Epidermal melanocyte (primary cell): ENCODE data around the gene CENPN.

Source experiments
- DNase-seq: peaks from one replicate; pipeline ENCODE4 v3.0.0; 2011; ENCODE audit warnings: low spot score; ENCODE audit not compliant: insufficient read length

The CENPN gene

GRCh38 chr16:80991792-80992430 lies 15.1 kb upstream of the CENPN start:
- no peak for DNase-seq

GRCh38 chr16:80992676-80993293 lies 14.2 kb upstream of the CENPN start:
- DNase-seq: no peak

GRCh38 chr16:80993307-80993706 lies 13.7 kb upstream of the CENPN start:
- no peak for DNase-seq

GRCh38 chr16:80993834-80994233 lies 13.2 kb upstream of the CENPN start:
- no peak for DNase-seq

GRCh38 chr16:80994451-80994850 lies 12.6 kb upstream of the CENPN start:
- no peak for DNase-seq

- no peak for DNase-seq
These were observed 10.3 kb upstream of the CENPN start for GRCh38 chr16:80996688-80997138.

GRCh38 chr16:80997139-80997798 lies 9.7 kb upstream of the CENPN start:
- DNase-seq: no peak

GRCh38 chr16:80997964-80998620 lies 8.9 kb upstream of the CENPN start:
- DNase-seq: no peak

GRCh38 chr16:81000873-81001272 lies 6.1 kb upstream of the CENPN start:
- no peak for DNase-seq

GRCh38 chr16:81001330-81001729 lies 5.7 kb upstream of the CENPN start:
- no peak for DNase-seq

- DNase-seq: no peak
These were observed 4.0 kb upstream of the CENPN start for GRCh38 chr16:81003064-81003463.

- DNase-seq: no peak
These were observed 3.2 kb upstream of the CENPN start for GRCh38 chr16:81003610-81004460.

- no peak for DNase-seq
These were observed 2.2 kb upstream of the CENPN start for GRCh38 chr16:81004646-81005353.

- DNase-seq: no peak
These were observed 1.3 kb upstream of the CENPN start for GRCh38 chr16:81005610-81006161.

GRCh38 chr16:81006211-81006812 lies 702 bp upstream of the CENPN start:
- DNase-seq: no peak

- DNase-seq: no peak
These were observed 1.4 kb downstream of the CENPN start for GRCh38 chr16:81008505-81008789.

- DNase-seq: no peak
These were observed 6.0 kb downstream of the CENPN start for GRCh38 chr16:81012974-81013373.

- no peak for DNase-seq
These were observed 7.7 kb downstream of the CENPN start for GRCh38 chr16:81014672-81015071.

GRCh38 chr16:81018496-81018895 lies 11.5 kb downstream of the CENPN start:
- peak; percentile 48 for DNase-seq

- DNase-seq: no peak
These were observed 19.4 kb downstream of the CENPN start for GRCh38 chr16:81026429-81026828.
